ENCODE data around the gene ALPG.
"Not testable (repeated sequence)": the region's sequence is repeated elsewhere in the genome, so short reads cannot be mapped to it uniquely, and the experiment has no call there.

Gene ALPG

DNA sequence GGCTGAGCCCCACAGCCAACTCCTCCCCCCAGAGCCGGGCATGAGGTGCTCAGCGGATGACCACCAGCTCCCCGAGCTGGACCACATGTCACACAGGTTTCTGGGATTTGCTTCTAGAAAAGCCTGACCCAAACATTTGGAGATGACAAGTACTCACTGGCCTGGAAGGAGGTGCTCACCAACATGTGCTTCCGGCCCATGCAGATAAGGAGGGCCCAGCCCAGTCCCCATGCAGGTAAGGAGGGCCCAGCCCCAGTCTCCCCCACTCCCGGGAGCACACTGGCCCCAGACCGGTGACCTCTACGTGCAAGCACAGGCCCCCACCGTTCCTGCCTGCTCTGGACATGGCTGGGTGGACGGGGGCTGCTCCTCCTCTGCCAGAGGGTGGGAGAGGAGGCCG, 35.3 kb downstream of the ALPG start:
- not testable (repeated sequence) for DNase-seq

DNA sequence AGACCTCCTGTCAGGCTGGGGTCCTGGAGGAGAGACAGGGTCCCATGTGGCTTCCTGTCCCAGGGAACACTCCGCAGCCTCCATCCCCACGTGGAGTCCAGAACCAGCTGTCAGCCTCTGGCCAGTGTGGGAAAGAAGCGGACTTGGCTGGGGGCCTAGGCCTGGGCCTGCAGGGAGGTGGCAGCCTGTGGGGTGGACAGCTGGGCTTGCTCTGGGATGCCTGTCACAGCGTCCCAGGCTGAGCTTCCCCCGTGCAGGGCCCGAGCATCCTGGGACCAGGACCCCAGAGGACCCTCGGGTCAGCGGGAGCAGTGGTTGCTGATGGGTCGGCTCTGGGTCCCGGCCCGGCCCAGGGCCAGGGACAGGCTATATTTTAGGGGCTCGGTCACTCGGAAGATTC, 35.8 kb downstream of the ALPG start:
- not testable (repeated sequence) for DNase-seq

DNA sequence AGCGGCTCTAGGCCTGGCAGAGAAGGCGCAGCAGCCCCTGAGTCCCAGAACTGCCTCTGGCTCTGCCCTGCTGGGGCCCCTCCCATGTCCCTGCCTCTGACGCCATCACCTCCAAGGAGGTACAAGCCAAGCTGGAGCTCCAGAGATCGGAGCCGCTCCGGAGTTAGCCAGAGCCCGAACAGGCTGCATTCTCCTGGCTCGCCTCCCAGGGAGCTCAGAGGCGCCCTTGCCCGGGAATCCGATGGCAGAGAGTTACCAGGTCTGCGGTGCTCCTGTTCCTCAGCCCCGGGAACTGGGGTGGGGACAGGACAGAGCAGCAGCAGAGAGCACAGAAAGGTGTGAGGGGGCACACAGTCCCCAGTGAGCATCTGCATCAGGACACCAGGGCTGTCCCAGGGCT, 36.4 kb downstream of the ALPG start:
- DNase-seq = not testable (repeated sequence)

DNA sequence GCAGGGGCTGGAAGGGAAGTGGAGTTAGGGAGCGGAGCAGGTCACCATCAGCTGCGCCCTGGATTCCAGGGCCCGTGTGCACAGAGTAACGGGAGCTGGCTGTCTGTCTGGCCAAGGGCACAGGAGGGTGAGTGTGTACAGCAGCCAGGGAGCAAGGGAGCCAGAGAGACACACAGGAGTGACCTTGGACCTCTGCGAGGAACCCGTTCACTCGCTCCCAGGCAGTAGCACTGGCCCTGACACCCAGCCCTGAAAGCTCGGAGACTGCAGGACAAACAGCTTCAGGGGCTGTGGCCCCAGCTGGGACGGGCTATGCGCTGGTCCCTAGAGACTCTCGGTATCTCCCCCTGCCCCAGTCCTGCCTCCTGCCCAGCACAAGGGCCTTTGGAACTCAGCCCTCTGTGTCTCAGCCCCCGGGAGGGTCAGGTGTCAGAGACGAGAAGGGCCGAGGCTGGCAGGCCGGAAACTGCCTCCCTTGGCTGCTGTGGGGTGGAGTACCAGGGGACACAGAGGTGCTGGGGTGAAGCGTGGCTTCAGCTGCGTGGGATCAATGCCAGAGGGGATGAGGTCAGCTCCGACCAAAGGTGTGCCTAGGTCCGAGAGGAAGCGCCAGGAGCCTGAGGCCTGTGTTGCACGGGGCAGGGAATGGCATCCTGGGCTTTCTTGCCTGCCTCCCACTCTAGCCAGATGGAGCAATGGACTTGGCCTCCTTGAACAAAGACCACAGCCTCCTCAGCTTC, 37.2 kb downstream of the ALPG start:
- DNase-seq = not testable (repeated sequence)

DNA sequence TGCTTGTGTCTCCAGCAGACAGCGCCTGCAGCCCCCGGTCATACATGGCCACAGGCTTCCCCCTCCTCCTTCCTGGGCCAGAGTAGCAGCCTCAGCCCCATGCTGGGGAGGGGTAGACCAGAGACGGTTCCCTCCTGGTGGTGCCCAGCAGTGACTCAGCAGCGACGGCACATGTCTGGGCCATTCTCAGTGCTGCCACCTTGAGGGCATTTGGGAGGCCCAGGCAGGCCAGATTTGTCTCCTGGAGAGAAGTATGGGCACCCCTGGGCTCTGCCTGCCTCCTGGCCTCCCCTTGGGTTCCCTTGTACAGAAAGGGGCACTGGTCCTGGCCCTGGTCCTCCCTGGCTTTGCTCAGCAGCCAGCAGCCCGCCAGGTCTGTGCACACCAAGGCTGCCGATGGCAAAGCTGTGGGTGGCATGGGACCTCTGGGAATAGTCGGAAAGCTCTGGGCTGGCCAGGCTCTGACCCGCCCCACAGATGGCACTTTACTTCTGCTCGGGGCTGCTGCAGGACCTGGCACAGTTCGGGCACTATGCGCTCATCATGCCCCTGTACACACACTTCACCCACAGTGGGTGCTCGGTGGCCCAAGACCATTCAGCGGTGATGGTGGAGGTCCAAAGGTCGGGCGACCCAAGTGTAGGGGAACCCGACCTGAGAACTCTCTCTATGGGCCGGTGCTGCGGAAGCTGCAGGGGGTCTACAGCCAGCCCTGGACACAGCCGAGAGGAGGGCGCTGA, 37.9 kb downstream of the ALPG start:
- peak; percentile 74 to 83 (median 80) for DNase-seq

DNA sequence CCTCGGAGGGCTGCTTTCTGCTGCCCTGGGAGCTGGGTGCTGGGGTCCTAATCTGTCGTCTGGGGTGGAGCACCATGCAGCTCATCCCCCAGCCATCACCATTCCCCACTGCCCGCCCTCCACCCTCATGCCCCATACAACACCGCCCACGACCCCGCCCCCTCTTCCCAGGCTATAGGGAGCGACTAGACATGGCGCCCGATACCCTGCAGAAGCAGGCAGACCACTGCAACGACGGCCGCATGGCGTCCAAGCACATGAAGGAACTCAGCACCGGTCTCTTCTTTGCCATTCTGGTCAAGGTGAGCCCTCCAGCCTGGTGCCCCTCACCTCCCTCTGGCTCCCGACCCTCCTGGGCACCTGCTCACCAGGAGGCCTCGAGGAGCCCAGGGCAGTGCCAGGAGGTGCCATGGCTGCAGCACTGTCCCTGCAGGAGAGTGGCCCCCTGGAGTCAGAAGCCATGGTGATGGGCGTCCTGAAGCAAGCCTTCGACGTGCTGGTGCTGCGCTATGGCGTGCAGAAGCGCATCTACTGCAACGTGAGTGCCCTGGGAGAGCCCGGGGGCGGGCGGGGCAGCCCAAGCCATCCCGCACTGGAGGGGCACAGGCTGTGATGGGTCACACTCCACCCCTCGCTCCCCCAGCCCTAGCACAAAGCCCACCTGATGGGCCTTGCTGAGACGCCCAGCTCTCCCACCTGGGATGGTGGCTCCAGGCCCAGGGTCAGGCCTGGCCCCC, 38.7 kb downstream of the ALPG start:
- not testable (repeated sequence) for DNase-seq

DNA sequence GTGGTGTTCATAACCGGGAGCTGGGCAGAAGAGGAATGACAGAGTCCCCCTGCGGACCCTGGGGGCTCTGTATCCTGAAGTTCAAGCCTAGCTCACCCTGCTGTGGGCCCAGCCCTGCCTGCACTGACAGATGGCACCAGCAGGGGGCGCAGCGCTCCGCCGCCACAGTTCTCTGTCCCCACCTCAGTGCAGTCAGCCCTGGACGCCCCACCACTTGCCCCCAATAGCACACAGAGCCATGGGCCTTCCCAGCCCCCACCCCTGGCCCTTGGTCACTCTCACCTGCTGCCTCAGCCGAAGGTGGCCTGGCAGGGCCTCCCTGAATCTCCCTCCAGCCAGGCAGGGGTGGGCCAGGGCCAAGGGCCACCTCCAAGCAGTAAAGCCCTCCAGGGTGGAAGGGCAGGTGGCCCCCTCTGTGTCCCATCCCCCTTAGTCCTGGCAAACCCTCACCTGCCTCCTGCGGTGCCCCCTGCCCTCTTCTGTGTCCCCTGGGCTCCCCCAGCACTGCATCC, 39.7 kb downstream of the ALPG start:
- DNase-seq = not testable (repeated sequence)

DNA sequence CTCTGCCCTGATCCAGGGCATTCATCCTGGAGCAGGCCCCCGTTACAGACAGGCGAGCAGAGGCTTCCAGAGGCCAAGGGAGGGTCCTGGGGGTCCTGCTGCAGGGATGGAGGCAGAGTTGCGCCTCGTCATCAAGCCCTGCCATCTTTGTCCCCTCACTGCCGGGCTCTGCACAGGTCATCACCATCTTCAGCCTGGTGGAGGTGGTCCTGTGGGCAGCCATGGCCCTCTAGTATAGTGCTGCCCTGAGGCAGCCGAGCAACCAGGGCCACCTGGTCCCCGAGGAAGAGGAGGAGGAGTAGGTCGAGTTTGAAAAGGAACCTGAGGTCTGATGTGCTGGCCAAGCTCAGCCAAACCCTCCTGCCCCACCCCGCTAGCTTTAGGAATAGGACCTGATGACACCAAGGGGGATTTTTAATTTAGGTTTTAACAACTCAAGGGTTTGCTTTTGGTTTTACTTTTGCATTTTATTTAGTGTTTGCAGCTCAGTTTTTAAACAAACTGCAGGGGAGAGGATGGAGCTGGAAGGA, 40.5 kb downstream of the ALPG start:
- DNase-seq = no peak

DNA sequence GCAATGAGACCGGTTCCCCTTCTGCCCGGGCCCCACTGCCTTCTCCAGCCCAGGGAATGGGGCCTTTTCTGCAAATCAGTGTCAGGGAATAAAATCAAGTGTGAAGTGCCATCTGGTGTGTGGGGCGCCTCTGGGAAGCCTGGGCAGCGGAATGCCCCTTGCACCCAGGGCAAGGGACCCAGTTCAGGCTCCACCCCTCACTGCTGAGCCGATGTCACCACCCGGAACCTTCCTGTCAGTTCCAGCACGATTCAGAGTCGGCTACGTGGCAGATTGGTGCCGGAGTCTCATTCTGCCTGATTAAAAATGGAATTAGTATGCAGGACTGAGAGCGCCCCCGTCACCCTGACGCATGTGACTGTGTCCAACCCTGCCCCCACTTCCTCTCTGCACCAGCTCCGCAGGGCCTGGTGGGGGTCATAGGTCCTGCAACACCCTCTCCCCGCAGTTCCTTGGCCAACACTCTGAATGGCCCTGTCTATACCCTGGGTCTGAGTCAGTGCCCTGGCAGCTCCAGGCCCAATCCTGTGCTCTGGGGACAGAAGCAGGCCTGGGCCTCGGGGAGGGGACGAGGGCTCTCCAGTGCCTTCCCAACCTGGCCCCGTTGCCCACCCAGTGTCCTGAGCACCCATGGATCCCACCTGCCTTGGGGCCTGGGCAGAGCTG, 41.1 kb downstream of the ALPG start:
- no peak for DNase-seq

DNA sequence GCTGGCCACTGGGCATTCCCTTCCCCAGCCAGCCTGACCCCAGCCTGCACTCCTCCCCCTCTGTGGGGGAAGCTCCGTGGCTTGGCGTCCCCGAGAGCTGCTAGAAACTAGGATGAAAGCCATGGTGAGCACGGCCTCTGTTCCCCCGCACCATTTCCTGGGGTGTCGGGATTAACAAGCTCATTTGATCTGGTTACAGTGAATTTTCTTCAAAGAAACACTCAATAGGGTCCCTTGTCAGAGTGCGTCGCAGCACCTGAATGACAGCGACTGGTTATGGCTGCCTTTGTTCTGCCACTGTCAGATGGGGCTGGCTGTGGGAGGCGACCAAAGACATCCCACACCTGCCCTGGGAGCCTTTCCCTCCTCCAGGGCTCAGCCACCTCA, 41.7 kb downstream of the ALPG start:
- DNase-seq = no peak

DNA sequence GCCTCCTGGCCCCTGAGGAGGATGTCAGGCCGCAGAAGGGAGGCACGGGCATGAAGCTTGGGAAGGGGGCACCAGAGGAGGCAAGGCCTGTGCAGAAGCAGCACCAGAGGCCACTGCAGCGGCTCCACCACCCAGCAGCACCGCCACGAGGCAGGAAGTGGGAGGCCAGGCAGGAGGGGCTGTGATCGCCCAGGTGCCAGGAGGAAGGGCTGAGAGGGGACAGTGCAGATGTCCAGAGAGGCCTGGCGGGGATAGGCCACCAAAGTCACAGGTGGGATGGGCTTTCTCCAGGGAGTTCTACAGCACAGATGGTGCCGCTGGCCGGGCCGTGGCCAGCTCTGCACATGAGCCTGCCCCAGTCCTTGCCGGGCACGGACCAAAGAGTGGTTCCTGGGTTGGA, 43.3 kb downstream of the ALPG start:
- no peak for DNase-seq

DNA sequence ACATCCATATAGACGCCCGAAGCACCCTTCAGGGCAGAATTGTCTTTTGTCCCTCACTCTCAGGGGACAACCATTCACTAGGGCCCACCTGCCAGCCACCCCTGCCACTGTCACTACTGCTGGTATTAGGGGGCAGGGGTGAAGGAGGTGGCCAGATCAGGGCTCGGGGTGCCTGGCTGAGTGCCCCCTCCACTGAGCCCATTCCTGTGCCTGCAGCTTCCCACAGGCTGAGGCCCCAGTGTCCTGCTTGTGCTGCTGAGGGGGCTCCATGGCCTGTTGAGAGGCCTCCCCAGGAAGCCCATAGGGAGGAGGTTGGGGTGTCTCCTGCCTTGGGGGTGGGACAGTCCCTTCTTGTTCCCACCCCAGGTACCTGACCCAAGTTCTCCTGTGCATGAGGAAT, 45.0 kb downstream of the ALPG start:
- not testable (repeated sequence) for DNase-seq

DNA sequence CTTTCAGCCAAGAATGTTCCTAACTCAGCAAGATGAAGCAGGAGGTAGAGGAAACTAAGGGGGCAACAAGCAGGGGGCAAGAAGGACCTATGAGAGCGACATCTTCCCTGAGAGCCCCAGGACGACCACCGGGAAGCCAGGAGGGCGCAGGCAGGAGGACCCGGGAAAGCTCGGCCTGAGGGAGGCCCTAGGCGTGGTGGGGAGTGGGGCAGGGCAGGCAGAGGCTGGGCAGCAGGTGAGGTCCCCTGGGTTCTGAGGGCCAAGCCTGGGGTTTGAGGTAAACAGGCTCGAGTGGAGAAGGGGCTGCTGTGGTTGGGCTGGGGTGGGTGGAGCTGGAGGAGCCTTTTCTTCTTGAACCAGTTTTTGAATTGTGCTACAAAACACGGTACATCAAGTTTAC, 48.0 kb downstream of the ALPG start:
- no peak for DNase-seq

DNA sequence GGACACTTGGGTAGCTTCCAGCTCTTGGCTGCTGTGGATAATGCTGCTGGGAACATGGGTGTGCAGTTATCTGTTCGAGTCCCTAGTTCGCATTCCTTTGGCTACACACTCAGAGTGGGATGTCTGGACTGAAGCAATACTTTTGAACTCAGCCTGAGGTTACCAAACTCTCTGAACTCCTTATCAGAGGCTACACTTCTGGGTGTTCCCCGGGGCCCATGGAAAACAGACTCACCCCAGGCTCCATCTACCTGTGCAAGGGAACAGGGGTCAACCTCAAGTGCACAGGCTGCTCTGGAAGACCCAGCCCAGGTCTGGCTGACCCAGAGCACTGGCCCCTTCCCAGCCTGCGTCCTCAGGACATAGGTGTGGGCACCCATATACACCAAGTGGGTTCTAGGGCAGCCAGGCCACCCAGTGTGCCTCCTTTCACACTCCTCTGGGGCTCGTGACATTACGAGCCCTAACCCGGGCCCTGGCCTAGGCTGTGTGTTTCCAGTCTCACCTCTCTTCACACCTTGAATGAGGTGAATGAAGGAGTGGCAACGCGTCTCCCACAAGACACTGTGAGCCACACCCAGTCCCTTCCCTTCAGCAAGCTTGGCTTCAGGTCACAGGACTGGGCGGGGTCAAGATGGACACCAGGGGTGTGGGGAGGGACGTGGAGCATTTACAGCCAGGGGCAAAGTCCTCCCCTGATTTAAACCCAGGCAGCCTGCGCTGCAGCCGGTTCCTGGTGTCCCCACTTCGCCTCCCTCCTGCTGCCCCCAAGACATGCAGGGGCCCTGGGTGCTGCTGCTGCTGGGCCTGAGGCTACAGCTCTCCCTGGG, 49.0 kb downstream of the ALPG start, which contains the start of gene ALPI:
Gene ALPI, plus strand, starts transcription at position 728 of the 830 bp plus-strand sequence. Its CDS starts 47 bp downstream, at position 775.
- no peak for DNase-seq

DNA sequence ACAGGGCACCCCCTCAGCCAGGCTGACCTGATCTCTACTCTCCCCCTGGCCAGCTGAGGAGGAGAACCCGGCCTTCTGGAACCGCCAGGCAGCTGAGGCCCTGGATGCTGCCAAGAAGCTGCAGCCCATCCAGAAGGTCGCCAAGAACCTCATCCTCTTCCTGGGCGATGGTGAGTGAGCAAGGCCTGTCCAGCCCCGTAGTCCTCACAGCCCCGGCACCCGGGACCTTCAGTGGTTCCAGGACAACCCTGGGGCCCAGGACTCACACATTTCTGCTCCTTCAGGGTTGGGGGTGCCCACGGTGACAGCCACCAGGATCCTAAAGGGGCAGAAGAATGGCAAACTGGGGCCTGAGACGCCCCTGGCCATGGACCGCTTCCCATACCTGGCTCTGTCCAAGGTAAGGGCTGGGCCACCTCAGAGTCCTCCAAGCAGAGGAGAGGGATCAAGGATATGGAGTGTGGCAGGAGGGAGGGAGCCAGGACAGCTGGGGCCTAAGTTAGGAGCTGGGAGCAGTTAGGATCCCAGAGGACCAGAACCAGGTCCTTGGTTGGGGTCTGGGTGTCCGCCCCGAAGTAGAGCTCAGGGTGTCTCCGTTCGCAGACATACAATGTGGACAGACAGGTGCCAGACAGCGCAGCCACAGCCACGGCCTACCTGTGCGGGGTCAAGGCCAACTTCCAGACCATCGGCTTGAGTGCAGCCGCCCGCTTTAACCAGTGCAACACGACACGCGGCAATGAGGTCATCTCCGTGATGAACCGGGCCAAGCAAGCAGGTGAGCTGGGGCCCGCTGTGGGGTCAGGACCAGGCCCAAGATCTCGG, 49.9 kb downstream of the ALPG start:
- no peak for DNase-seq

DNA sequence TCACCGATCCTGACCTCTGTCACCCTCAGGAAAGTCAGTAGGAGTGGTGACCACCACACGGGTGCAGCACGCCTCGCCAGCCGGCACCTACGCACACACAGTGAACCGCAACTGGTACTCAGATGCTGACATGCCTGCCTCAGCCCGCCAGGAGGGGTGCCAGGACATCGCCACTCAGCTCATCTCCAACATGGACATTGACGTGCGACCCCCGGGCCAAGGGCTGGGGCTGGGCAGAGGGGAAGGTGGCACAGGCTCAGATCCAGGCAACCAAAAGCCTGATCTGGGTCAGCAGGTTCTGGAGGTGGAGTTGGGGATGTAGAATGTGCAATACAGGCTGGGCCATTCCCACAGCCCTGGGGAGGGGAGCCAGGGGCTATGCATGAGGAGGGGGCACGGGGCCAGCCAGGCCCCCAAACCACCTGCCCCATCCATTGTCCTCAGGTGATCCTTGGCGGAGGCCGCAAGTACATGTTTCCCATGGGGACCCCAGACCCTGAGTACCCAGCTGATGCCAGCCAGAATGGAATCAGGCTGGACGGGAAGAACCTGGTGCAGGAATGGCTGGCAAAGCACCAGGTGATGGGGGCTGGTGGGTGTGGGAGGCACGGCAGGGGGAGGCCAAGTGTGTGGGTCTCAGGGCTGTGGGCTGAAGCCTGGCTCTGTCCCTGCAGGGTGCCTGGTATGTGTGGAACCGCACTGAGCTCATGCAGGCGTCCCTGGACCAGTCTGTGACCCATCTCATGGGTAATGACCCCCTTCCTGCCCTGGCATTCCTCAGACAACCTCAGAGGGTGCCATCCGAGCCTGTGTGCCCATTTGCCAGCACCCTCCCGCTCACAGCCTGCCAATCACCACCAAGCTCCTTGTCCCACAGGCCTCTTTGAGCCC, 50.7 kb downstream of the ALPG start:
- DNase-seq = no peak

DNA sequence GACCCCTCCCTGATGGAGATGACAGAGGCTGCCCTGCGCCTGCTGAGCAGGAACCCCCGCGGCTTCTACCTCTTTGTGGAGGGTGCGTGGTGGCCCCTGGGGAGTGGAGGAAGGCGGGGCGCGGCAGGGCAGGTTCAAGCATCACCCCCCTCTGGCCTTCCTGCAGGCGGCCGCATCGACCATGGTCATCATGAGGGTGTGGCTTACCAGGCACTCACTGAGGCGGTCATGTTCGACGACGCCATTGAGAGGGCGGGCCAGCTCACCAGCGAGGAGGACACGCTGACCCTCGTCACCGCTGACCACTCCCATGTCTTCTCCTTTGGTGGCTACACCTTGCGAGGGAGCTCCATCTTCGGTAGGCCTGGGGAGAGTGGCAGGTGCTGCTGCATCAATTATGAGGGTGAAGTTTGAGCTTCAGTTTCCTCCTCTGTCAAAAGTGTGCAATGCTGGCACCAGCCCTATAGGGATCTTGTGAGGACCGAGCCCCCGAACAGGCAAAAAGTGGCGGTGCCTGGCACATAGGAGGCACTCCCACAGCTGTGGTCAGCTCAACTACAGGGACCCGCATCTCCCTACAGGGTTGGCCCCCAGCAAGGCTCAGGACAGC, 51.5 kb downstream of the ALPG start:
- DNase-seq = no peak

DNA sequence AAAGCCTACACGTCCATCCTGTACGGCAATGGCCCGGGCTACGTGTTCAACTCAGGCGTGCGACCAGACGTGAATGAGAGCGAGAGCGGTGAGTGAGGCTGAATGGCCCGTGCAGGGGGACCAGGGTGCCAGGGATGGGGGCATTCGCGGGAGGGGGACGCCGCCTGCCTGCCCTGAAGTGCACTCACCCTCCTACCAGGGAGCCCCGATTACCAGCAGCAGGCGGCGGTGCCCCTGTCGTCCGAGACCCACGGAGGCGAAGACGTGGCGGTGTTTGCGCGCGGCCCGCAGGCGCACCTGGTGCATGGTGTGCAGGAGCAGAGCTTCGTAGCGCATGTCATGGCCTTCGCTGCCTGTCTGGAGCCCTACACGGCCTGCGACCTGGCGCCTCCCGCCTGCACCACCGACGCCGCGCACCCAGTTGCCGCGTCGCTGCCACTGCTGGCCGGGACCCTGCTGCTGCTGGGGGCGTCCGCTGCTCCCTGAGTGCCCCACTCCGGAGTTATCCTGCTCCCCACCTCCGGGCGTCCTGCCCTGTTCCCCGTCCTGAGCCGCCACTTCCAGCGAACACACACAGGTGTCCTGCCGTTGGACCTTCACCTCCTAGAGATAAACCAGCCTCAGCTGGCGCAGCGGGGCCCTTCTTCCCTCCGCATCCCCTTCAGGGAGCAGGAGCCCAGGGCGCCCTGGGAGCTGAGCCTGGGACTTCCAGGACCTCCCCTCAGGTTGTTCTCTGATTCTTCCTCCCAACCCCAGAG, 52.2 kb downstream of the ALPG start:
- DNase-seq = no peak

All from suppressor macrophage (primary cell).